Tibial artery (tissue), 4 donors: ENCODE results near the gene BCAR1.
A peak's percentile ranks its signal among the peaks of the same experiment; 100 is the strongest.
"Not testable (repeated sequence)": the region's sequence is repeated elsewhere in the genome, so short reads cannot be mapped to it uniquely, and the experiment has no call there.

Experiments used
- DNase-seq, 2 donors: peaks; one replicate each; pipeline ENCODE4 v3.0.0-alpha.2; 2019
- H3K27ac ChIP-seq, 2 donors: fragments of 200-600 bp; sonication (generic) in 1 of 2; 1 replicate in 1 of 2; 2 replicates in 1 of 2; pipeline ENCODE4 v1.5.1; 2018 to 2019; ENCODE audit warnings: mild to moderate bottlenecking in 1 of 2
- H3K27me3 ChIP-seq, 2 donors: fragments of 200-600 bp; sonication (generic) in 1 of 2; one replicate each; pipeline versions ENCODE4 v1.5.1 to v1.6.0; 2016 to 2019
- H3K36me3 ChIP-seq, 3 donors: fragments of 200-600 bp; sonication (generic) in 2 of 3; one replicate each; pipeline ENCODE4 v1.5.1; 2016 to 2019; ENCODE audit warnings: mild to moderate bottlenecking in 2 of 3
- H3K4me1 ChIP-seq, 4 donors: fragments of 200-600 bp; sonication (generic) in 2 of 4; 1 replicate in 3 of 4; 2 replicates in 1 of 4; pipeline ENCODE4 v1.5.1; 2016 to 2019
- H3K4me3 ChIP-seq, 2 donors: fragments of 200-600 bp; sonication (generic) in 1 of 2; 1 replicate in 1 of 2; 2 replicates in 1 of 2; pipeline ENCODE4 v1.5.1; 2018 to 2019; ENCODE audit warnings: mild to moderate bottlenecking in 2 of 2
- H3K9me3 ChIP-seq, 3 donors: fragments of 200-600 bp; sonication (generic) in 1 of 3; one replicate each; pipeline ENCODE4 v1.5.1; 2016 to 2019
- intact Hi-C: fragments of 100-400 bp; cut with DNase I; formaldehyde crosslinking; loops from one replicate; pipeline ENCODE4 v1.15.0; 2023; ENCODE audit warnings: low total_unique reads
- TF ChIP-seq, protein P1 (sequence below), 2 experiments: fragments of 200-600 bp in 1 of 2; fragments of 450-650 bp in 1 of 2; IDR thresholded peaks; one replicate each; pipeline ENCODE4 v1.5.1; 2017 to 2019; ENCODE audit warnings: antibody characterized with exemption in 2 of 2, mild to moderate bottlenecking in 1 of 2, moderate library complexity in 1 of 2

The BCAR1 gene

DNA sequence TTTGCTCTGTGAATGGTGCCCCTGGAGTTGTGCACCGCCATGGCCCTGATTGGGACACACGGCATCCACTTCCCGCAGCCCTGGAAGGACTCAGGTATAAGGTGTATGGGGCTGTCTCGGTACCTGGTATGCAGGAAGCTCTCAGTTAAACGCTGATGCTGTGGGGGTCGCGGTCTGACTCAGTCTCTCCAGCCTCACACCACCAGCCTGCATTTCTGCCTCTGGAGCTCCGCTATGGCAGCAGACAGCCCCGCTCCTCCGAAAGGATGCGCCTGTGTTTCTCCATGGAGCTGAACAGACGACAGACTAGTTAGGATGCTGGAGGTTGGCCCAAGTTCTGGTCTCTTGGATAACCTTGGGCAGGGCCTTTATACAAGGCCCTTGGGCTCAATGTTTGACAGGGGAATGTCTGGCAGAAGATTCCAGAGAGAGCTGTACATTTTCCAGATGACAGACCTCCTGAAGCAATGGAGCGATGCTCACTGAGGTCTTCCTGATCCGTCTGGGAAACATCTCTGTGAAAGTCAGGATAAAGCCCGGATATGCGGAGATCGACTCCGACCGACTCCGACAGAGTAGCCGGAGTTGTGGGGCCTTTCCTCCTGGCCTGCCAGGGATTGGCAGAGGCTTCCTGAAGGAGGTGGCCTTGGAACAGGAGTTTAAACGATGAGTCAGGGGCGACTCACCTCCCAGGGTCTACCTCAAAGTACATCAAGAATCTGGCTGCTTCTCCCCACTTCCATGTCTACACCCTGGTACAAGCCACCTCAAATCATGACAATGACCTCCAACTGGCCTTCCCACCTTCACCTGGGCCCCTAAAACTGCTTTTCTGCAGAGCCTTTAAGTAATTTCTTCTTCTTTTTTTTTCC, 21.9 kb upstream of the BCAR1 start:
- intact Hi-C loops = no loop called here
- no peak overlapping the region for H3K4me3 ChIP-seq
- TF ChIP-seq, protein P1, sequence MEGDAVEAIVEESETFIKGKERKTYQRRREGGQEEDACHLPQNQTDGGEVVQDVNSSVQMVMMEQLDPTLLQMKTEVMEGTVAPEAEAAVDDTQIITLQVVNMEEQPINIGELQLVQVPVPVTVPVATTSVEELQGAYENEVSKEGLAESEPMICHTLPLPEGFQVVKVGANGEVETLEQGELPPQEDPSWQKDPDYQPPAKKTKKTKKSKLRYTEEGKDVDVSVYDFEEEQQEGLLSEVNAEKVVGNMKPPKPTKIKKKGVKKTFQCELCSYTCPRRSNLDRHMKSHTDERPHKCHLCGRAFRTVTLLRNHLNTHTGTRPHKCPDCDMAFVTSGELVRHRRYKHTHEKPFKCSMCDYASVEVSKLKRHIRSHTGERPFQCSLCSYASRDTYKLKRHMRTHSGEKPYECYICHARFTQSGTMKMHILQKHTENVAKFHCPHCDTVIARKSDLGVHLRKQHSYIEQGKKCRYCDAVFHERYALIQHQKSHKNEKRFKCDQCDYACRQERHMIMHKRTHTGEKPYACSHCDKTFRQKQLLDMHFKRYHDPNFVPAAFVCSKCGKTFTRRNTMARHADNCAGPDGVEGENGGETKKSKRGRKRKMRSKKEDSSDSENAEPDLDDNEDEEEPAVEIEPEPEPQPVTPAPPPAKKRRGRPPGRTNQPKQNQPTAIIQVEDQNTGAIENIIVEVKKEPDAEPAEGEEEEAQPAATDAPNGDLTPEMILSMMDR (IDR thresholded peaks at IDR 0.05) = no peak
- no peak for DNase-seq
- no peaks in the 10 kb centered on the region for H3K36me3 ChIP-seq
- H3K4me1 ChIP-seq = peaks cover 0 to 9% (median 2%) of the 10 kb centered on the region in 4 donors
- no peaks in the 10 kb centered on the region for H3K27me3 ChIP-seq
- no peak overlapping the region for H3K27ac ChIP-seq
- no peaks in the 10 kb centered on the region for H3K9me3 ChIP-seq

GRCh38 chr16:75272629-75273028, 21.2 kb upstream of the BCAR1 start:
- intact Hi-C loops, H3K27ac ChIP-seq: not testable (repeated sequence)

GRCh38 chr16:75272097-75272551, 20.7 kb upstream of the BCAR1 start:
- TF ChIP-seq, protein P1 (IDR thresholded peaks at IDR 0.05) = no peak
- peaks cover 0 to 20% (median 9%) of the 10 kb centered on the region in 4 donors for H3K4me1 ChIP-seq
- no peaks in the 10 kb centered on the region for H3K27me3 ChIP-seq
- DNase-seq = no peak
- no peaks in the 10 kb centered on the region for H3K9me3 ChIP-seq
- H3K27ac ChIP-seq = no peak overlapping the region
- intact Hi-C loops = no loop called here
- H3K36me3 ChIP-seq = no peaks in the 10 kb centered on the region
- H3K4me3 ChIP-seq = no peak overlapping the region

More at GRCh38 chr16:75272629-75273028, 21.2 kb upstream of the BCAR1 start:
- H3K36me3 ChIP-seq, H3K4me3 ChIP-seq, H3K27me3 ChIP-seq, H3K9me3 ChIP-seq, DNase-seq: not testable (repeated sequence)
- peaks cover 0 to 16% (median 6%) of the 10 kb centered on the region in 4 donors for H3K4me1 ChIP-seq

- no peaks in the 10 kb centered on the region for H3K9me3 ChIP-seq
- H3K27ac ChIP-seq = no peak overlapping the region
- TF ChIP-seq, protein P1 (IDR thresholded peaks at IDR 0.05) = no peak
- H3K4me3 ChIP-seq = no peak overlapping the region
- no peak for DNase-seq
- H3K36me3 ChIP-seq = no peaks in the 10 kb centered on the region
- H3K27me3 ChIP-seq = no peaks in the 10 kb centered on the region
- intact Hi-C loops = no loop called here
- peaks cover 0 to 26% (median 14%) of the 10 kb centered on the region in 4 donors for H3K4me1 ChIP-seq
Observed at GRCh38 chr16:75271441-75272096, 20.1 kb upstream of the BCAR1 start.

GRCh38 chr16:75269358-75269757, 17.9 kb upstream of the BCAR1 start:
- H3K9me3 ChIP-seq, intact Hi-C loops, H3K4me3 ChIP-seq, H3K27ac ChIP-seq, H3K27me3 ChIP-seq, DNase-seq, H3K36me3 ChIP-seq: not testable (repeated sequence)
- peaks cover 0 to 37% (median 24%) of the 10 kb centered on the region in 4 donors for H3K4me1 ChIP-seq

DNA sequence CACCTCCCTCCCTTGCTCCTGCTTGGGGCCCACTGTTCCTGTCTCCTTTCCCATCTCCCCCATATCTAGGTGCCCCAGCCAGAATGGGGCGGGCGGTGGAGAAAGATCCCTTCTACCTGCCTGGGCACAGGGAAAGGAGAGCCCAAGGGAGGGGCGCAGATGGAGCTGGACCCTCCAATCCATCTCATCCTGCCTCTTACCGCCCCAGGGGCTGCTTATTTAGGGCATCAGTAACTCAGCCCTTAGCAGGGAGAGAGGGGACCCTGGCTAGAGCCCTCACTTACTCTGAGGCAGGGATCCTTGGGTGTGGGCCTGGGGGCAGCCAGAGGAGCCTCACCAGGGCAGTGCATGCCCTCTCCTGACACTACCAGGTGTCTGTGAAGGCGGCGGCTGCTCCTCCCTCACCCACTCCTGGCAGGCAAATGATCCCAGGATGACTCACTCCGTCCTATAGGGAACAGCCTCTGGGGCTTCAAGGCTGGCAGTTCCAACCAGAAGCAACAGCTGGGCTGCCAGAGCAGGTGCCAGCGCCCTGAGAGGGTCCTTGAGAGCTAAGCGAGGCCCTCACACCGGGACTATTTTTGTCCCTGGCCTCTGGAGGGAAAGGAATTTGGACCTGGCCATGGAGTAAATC, 16.3 kb upstream of the BCAR1 start:
- no peaks in the 10 kb centered on the region for H3K27me3 ChIP-seq
- H3K4me1 ChIP-seq = peaks cover under 1 to 53% (median 40%) of the 10 kb centered on the region in 4 donors
- no peaks in the 10 kb centered on the region for H3K36me3 ChIP-seq
- no peaks in the 10 kb centered on the region for H3K9me3 ChIP-seq
- peak in 1 of 2 donors; percentile 75 for DNase-seq
- peak overlapping the region; percentile 39 to 96 for H3K27ac ChIP-seq
- H3K4me3 ChIP-seq = no peak overlapping the region
- TF ChIP-seq, protein P1 (IDR thresholded peaks at IDR 0.05) = no peak
- intact Hi-C loops = no loop called here
